PC-9 (cell line): ENCODE results near the gene DIP2C.

Source experiments
- CTCF ChIP-seq: fragments of 200-600 bp; sonication (generic); conservative IDR thresholded peaks from 2 replicates; pipeline ENCODE4 v1.6.1; 2017; ENCODE audit warnings: mixed run types, antibody characterized with exemption, mild to moderate bottlenecking, moderate library complexity
- EZH2 ChIP-seq: fragments of 200-600 bp; sonication (generic); IDR thresholded peaks from 2 replicates; pipeline ENCODE4 v1.8.0; 2017; ENCODE audit warnings: antibody characterized with exemption, low read depth

DNA sequence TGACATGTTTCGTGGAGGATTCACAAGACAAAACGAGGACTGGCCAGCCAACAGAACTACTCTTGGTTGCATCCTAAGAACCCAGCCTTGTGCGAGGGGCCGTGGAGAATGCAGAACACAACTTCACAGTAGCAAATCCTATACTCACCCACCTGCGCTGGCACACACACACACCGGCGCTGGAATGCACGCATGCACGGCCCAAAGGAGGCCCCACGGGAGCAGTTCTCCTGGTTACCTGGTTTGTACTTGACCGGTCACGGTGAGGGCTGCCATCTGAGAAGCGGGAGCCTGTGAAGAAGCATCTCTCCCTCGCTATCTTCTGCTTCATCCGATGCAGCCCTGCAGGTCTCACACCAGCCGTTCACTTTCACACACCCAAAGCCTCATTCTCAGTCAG, 416.4 kb downstream of the DIP2C start:
- TF ChIP-seq EZH2: no peak
- TF ChIP-seq CTCF: no peak
